ENCODE measurements around the gene SLC2A13.
"Not testable (repeated sequence)": the region's sequence is repeated elsewhere in the genome, so short reads cannot be mapped to it uniquely, and the experiment has no call there.

Gene SLC2A13

DNA sequence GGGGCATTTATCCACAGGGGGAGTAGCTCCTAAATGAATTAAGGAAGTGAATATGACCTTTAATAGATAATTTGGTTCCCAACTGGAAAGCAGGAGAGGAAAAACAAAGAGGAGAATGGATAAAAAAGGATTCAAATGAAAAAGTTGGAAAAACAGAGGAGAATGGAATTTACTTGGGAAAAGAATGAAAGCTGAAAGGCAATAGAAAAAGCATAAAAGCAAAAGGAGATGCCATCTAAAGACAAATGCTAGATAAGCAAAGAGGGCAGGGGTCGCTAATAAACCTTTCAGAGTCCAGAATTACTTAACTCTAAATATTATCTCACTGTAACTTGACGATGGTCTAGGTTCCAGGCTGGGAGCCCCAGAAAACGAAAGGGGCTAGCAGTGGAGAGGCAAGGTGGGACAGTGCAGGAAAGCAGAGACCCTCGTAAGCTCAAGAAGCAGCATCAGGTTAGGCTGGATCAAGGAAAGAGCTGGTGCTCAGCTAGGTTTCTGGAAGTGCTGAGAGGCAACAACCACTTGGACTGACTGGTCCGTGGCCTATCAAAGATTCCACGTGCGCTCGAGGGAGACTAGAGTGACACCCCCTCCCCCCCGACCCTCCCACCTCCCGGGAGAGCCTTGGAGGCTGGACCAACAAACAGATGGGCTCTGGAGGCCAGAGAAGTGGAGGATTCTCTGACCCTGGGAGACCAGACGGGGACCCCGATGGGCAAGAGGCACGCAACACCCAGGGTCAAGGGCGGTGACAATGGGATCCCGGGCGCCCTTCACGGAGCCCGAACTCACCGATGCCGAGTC is 1.2 kb downstream of the SLC2A13 start:
- DNase-seq (ENCODE audit: low spot score), result no peak

DNA sequence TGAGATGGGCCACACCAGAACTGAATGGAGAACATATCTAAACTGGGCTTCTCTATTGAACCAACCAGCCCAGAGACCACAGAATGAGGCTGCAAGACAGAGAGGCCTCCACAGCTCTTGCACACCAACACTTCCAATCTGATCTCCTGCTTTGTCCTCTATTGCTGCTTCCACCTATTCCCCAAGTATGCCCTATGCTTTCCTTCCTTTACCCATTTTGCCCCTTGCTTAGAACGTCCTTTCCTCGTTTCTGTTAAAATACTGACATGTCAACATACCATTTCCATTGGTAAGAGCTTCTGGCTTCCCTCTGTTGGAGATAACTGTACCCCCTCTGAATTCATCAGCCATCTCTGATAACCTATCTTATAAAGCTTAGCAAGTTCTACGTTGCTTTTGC is 2.8 kb downstream of the SLC2A13 start:
- no peak for DNase-seq (ENCODE audit: low spot score)

DNA sequence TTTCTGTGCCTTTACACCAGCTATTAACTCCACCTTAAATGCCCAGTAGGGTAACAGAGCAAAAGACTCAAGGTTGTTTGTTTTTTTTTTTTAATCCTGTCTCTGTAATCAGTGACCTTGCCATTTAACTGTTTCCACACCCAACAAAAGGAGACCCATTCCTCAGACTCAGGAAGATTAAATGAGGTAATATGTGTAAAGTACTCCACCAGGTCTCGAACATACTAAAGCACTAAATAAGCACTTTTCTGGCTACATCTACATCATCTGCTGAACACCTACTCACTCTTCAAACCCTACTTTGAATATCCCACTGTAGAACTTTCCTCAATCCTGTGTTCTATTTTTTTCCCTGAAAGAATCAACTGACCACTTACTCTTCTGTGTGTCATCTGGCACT is 4.1 kb downstream of the SLC2A13 start:
- DNase-seq (ENCODE audit: low spot score), result no peak

DNA sequence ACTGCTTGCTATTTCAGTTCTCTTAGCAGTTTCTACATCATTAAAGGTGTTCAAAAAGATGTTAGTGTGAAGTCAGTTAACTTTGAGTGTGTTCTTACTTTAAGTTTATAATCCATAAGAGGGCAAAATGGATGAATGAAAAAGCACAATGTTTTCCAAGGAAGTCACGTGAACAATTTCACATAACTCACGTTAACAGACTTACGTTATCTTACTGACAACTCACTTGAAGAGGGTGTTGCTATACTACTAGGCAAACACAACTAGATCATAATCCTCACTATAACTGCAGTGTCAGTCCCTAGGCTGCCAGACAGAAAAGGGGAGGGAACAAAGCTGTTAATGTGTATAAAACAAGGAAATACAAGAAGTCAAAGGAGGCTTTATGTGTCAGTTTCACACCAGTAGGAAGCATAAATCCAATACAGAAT is 6.4 kb downstream of the SLC2A13 start:
- no peak for DNase-seq (ENCODE audit: low spot score)

DNA sequence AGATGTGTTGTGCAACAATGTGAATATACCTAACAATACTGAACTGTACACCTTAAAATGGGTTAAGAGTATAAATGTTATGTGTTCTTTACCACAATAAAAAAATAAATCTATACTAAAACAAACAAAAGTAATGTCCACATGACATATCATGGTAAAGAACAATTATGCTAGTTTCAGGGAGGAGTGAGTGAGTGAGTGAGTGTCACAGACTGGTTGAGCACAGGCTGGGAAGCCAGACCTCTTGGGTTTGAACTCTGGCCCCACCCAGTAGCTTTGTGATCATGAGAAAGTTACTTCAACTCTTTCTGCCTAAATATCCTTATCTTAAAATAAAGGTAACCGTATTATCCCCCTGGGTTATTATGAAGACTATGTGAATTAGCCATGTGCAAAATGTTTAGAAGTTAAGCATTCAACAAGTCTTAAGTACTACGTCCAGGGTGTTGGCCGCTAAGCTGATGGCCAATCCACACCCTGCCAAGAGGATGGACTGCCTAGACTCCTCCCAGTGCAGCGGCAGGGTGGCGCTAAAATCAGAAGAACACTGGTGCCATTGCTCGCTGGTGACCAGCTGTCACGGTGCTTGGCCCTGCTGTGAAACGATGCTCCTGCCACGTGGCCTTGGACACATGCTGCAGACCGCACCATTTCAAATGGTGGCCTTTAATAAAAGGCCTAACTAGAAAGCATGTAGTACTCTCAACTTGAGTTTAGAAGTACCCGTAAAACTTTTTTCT is 7.3 kb downstream of the SLC2A13 start:
- no peak for DNase-seq (ENCODE audit: low spot score)

DNA sequence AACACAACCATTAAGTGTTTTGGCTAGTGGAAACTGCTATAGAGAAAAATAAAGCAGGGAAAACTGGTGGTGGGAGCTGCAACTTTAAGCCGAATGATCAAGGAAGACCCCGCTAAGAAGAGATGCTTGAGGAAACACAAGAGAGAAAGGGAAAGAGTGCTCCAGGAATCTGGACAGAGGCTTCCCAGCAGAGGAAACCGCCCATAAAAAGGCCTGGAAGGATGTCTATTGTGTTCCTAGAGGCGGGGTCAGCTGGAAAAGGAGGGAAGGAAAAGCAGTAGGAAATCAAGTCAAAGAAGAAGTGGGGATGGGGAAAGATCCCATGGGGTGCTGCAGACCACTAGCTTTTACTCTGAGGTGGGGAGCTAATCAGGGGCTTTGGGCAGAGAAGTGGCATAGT is 12.4 kb downstream of the SLC2A13 start:
- no peak for DNase-seq (ENCODE audit: low spot score)

DNA sequence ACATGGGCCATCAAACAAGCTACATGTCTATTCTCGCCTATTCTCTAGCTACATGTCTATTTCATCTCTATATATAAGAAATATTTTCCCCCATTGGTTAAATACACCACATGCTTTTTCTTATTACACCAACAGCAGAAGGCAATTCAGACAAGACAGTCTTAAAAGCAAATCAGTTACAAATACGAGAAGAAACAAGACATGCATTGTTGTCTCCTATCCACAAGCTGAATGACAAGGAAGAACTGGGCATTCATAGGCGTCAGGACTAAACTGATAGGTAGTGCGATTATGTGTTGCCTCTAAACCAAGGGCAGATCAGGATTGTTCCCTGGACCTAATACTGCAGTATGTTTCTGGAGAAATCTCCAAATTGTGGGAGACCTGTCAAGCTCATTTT is 19.4 kb downstream of the SLC2A13 start:
- DNase-seq (ENCODE audit: low spot score), result no peak

DNA sequence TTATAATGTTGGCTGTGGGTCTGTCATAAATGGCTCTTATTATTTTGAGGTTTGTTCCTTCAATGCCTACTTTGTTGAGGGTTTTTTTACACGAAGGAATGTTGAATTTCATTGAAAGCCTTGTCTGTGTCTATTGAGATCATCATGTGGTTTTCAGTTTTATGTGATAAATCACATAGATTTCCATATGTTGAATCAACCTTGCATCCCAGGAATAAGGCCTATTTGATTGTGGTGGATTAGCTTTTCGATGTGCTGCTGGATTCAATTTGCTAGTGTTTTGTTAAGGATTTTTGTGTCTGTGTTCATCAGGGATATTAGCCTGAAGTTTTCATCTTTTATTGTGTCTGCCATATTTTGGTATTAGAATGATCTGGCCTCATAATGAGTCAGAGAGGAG is 27.6 kb downstream of the SLC2A13 start:
- no peak for DNase-seq (ENCODE audit: low spot score)

DNA sequence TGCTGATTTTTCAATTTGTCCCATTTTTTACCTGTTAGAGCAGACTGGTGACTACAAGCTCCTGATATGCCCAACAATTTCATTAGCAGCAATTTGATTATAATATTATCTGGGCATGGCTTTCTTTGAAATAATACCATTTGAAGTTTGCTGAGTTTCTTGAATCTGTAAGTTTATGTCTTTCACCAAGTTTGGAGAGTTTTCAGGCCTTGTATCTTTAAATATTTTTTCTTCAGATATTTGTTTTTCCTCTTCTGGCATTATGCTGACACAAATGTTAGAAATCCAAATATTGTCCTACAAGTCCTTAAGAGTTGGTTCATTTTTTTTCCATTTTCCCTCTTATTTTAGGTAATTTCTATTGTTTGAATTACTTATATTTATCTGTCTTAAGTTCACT is 30.4 kb downstream of the SLC2A13 start:
- no peak for DNase-seq (ENCODE audit: low spot score)

DNA sequence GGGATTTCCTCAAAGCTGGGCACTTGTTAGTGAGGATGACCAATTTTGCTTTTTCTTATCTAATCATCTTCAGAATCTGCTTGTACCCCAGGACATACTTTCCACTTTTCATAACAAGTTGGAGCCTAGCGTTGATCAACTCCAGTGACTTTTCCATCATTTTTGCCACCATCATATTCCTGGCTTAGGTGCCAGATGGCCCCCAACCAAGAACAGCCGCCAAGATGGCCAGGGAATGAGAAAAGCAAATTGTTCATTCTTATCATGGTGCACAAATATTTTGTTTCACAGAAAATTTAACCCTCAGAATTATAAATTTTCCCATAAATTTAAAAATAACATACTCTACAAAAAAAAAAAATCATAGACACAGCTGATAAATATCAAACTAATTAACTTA is 37.5 kb downstream of the SLC2A13 start:
- DNase-seq (ENCODE audit: low spot score), result no peak

DNA sequence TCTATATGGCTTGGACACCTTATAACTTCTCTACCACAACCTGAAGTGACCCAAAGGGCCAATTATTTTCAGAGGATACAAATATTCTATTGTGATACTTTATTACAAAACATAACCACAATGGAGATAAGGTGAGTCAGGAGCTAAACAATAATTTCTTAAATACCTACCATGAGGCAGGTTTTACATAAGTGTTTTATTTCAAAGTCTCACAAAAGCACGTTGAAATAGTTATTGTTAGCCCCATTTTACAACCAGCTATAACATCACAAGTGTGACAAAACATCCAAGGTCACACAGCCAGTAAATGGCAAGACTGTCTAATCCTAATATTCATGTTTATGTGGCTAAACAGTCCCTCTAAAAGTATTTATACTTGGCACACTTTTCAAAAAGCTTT is 40.2 kb downstream of the SLC2A13 start:
- no peak for DNase-seq (ENCODE audit: low spot score)

DNA sequence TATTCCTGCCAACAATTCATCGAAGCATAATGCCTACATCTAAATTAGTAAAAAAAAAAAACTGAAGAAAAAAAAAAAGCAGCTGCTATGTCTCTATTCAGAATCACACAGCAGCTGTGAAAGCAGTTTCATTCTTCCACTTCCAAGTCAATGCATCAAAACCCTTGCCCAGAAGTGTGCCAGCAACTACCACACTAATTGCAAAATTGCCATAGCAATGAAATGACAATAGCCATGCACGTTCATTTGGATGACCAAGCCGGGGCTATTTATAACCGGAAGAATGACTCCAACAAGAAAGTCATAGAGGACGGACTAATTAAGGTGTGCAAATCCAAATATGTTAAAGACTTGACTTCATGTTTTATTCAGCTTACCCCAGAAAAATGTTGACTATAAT is 42.5 kb downstream of the SLC2A13 start:
- DNase-seq (ENCODE audit: low spot score), result no peak

DNA sequence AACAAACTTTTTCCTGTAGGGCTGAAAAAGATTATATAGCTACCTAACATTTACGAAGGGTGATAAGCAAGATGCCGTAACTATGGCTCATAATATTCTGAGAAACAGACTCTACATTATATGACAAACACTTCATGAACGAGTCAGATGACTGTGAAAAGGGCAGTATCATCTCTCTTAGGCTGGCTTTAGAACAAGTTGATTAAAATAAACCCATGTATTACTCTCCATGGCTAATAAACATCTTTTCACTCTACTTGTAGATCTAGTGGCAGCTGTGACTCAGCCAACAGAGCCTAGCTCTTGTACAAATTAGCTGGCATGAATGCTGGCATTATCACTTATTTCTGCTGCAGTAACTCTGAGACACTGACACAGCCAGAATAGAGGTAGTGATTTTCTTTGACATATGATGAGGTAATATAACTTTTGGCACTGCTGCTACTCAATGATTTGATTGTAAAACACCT is 47.1 kb downstream of the SLC2A13 start:
- DNase-seq (ENCODE audit: low spot score), result no peak

DNA sequence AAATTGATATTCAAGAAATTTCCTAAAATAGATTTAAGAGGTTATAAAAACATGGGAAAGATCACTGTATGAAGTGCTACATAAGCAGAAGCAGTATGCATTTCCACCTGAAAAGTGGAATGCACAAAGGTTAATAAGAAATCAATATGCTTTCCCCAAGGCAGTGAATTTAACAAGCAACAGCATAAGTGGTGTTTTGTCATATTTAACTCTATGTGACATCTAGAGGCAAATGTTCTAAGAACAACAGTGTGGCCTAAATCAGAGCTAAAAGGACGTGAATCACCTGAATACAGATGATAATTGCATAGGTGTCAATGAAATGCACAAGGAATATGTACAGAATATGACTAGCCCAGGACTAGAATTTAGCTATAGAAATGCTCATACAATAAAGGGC is 49.5 kb downstream of the SLC2A13 start:
- DNase-seq (ENCODE audit: low spot score), result no peak

DNA sequence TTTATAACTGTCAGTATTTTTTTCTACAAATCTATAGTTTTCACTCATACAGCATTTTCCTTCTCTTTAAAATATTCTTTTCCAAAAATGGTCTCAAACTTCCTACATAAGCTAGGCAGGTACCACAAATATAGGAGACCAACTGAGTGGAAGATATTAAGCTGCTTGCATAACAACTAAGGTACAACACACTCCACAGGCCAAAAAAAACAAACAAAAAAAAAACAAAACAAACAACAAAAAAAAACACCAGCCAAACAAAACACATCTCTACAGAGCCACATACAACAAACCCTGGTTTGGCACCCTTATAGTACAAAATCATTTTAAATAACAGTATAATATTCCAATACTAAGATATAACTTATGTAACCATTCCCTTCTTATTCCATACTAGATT is 50.1 kb downstream of the SLC2A13 start:
- DNase-seq (ENCODE audit: low spot score), result no peak

DNA sequence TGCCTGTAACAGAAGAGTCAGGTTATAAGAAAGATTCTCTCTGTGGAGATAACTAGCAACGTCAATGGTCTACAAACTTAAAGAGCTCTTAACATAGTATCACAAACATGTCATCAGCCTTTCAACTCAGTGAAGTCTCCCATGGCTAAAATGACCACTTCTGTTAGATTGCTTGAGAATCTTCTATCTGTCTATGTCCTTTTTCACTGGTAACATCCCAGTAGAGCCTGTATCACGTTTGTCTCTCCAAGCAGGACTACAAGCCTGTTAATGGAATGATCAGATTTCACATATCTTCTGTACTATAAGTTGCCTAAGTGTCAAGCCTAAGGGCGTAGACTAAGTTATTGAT is 50.7 kb downstream of the SLC2A13 start:
- no peak for DNase-seq (ENCODE audit: low spot score)

DNA sequence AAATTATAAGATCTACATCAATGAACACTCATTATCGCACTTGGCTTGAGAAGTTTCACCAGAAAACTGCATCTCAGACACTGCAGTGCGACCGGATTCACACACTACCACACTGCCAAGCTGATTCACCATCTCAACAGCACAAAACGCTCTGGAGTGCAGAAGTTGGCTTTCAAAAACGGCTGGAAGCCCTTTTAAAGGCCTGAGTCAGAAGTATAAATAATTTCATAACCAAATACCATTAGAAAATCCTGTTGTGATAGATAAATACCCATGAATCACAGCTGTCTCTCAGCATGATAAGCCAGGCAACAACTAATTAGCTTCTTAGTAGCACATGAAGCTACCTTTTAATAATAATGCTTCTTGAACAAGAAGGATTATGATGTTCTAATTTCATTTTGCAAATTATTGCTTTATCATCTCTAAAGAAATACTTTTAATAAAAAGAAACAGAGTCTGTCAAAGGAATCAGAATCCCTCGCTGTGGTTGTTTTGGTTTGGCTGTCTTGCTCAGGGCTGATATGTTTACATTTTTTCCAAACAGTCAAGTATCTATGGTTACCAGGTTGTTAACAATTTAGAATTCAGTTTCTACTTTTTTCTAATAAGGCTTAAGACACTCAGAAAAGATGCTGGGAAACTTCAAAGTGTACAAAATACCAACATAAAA is 51.2 kb downstream of the SLC2A13 start:
- DNase-seq (ENCODE audit: low spot score), result no peak

DNA sequence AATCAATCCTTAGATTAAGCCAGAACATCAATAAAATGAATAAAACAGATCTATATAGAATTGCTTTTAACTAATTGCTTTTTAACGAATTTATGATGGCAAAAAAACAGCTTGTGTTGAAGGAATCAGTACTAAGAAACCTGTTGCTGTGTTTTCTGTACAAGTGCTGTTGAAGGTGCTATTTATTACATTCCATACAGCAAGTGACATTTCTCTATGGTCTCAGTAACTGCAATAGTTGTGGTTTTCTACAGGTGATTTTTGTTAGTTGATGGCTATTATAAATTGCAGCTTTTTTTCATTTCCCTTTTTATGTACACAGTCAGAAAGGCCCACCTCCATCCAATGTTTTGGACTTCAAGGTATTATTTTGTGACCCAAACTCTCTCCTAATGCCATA is 56.6 kb downstream of the SLC2A13 start:
- DNase-seq (ENCODE audit: low spot score), result no peak

DNA sequence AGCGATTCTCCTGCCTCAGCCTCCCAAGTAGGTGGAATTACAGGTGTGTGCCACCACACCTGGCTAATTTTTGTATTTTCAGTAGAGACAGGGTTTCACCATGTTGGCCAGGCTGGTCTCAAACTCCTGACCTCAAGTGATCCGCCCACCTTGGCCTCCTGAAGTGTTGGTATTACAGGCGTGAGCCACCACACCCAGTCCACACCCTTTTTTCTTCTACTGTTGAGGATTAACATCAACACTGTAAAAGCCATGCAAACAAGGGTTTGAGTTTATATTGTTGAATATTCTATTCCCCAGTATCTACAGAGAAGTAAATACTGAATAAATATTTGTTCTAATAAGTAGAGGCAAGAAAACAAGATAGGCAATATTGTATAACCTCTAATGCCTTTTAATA is 58.9 kb downstream of the SLC2A13 start:
- not testable (repeated sequence) for DNase-seq (ENCODE audit: low spot score)

DNA sequence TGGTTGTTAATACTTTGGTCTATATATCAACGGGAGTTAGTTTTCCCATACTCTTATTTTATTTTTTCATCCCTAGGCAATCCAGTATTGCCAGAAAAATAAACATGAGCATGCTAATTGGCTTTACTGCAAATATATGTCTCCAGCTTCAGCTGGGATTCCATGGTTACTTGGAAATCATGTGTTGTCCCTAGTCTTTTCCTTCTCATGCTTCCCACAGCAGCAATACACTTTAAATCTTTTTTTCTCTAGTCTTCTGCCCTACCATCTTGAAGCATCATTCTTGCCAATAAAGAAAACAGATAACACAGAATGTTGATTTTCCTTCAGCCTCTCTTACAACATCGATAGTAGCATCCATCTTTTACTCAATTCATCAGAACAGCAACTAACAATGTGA is 60.2 kb downstream of the SLC2A13 start:
- DNase-seq (ENCODE audit: low spot score), result no peak

DNA sequence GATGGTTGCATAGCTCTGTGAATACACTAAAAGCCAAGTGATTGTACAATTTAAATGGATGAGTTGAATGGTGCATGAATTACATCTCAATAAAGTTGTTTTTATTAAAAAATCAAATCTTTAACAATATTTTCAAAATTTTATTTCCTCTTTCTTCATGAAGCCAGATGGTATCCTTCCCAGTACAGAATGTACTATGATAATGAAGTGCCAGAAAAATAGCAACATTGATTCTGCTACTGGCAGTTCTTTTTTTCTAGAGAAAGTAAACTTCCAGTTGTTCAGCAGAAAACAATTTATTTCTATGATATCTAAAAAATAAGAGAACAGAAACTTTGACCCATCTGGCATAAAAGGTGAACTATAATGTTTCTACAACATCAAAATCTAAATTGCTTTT is 61.5 kb downstream of the SLC2A13 start:
- no peak for DNase-seq (ENCODE audit: low spot score)

DNA sequence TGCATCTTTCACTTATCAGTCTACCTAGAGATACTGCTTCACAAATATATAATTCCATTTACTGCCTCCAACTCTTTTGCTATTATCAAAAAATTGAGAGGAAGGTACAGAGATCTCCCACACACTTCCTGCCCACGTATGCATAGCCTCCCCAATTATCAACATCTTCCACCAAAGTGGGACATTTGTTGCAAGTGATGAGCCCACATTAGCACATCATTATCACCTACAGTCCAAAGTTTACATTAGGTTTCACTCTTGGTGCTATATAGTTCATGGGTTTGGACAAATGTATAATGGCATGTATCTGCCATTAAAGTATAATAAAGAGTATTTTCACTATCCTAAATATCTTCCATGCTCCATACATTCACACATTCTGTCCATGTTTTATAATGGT is 66.3 kb downstream of the SLC2A13 start:
- DNase-seq (ENCODE audit: low spot score), result no peak

DNA sequence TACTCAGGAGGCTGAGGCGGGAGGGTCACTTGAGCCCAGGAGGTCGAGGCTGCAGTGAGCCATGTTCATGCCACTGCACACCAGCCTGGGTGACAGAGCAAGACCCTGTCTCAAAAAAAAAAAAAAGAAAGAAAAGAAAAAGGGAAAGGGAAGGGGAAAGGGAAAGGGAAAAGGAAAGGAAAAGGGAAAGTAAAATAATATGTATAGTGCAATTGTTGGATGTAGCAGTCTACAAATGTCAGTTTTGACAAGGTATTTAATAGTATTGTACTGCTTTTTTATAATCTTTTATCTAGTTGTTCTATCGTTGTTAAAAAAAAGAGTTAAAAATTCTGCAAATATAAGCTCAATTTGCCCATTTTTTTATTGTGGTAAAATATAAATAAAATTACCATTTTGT is 67.3 kb downstream of the SLC2A13 start:
- DNase-seq (ENCODE audit: low spot score), result no peak
